Stimulated activated CD4-positive, alpha-beta T cell treated with anti-CD3 and anti-CD28 coated beads, TNF-alpha, amount 100 ng/mL, for 4 hours (primary cell): Measurements from ENCODE around the gene NUB1.

Experiments used
- DNase-seq, 3 experiments: peaks; one replicate each; pipeline ENCODE4 v3.0.0-alpha.2; 2020; ENCODE audit warnings: low read depth in 3 of 3

Gene NUB1

GRCh38 chr7:151345576-151346469 lies 4.2 kb downstream of the NUB1 start:
- DNase-seq, result no peak

- no peak for DNase-seq
Observed at GRCh38 chr7:151346470-151346769, 4.8 kb downstream of the NUB1 start.

DNA sequence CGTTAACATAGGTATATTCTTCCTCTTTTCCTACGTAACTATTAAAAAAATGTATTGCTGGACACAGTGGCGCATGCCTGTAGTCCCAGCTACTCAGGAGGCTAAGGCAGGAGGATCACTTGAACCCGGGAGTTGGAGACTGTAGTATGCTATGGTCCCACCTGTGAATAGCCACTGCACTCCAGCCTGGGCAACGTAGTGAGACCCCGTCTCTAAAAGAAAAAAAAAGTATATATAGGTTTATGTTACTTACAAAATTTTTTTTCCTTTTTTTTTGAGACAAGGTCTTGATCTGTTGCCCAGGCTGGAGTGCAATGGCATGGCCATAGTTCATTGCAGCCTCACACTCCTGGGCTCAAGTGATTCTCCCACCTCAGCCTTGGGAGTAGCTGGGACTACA lies 5.6 kb downstream of the NUB1 start:
- DNase-seq, result no peak

GRCh38 chr7:151348970-151349369 lies 7.4 kb downstream of the NUB1 start:
- no peak for DNase-seq

DNA sequence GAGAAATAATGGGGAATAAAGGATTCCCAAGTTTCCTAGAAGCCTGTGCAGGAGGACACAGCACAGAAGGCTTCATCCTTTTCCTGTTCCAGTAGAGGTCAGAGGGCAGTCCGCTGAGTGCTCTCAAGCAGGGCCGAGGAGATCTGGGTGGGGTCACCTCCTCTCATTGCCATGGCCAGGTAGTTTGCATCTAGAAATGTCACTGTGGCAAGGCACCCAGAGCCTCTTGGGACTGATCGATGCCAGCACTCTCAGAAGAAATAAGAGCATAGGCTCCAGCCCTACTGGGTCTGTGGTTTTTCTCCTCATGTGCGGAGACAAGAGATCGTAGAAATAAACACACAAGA lies 7.9 kb downstream of the NUB1 start:
- no peak for DNase-seq

DNA sequence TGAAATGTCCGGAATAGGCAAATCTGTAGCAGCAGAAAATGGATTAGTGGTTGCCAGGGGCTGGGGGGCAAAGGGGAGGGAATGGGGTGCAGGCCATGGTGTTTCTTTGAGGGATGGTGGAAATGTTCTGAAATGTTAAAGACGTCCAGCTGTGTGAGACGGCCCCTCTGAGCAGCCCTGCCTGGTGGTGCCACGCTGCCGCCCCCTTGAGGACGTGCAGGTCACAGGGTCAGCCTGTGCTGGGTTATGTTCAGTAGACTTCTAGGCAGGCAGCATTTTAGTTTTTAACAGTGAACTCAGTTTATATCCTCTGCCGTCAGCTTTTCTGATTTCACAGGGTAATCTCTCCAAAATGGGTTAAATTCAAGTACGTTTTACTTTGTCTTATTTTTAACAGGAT lies 9.4 kb downstream of the NUB1 start:
- peak in 1 of 3 experiments; percentile 15 for DNase-seq

DNA sequence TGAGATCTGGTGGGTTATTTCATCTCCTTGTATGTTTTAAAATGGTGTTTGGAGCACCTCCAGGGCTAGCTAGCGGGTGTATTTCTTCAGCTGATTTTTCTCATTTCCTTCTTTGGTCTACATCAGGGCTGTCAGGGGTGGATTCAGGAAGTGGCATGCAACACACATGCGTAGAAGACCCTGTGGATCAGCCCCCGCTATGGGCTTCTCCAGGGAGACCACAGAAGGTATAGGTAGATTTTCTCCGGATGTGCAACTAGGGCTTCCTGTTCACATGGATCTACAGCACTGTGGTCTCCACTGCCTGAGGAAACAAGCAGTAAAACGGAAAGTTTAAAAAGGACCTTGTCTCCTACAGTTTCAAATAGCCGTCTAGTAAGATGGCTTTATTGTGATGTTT lies 10.4 kb downstream of the NUB1 start:
- DNase-seq, result peak in 2 of 3 experiments; percentile 11 to 28

DNA sequence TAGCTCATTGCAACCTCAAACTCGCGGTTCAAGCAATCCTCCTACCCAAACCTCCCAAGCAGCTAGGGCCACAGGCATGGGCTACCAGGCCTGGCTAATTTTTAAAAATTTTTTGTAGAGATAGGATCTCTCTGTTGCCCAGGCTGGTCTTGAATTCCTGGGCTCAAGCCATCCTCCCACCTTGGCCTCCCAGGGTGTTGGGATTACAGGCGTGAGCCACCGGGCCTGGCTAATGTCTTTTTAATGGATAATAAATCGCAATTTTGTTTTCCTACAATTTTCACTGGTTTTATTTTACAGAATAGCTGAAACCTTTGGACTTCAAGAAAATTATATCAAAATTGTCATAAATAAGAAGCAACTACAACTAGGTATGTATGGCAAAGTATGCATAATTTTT lies 10.9 kb downstream of the NUB1 start:
- DNase-seq, result no peak

DNA sequence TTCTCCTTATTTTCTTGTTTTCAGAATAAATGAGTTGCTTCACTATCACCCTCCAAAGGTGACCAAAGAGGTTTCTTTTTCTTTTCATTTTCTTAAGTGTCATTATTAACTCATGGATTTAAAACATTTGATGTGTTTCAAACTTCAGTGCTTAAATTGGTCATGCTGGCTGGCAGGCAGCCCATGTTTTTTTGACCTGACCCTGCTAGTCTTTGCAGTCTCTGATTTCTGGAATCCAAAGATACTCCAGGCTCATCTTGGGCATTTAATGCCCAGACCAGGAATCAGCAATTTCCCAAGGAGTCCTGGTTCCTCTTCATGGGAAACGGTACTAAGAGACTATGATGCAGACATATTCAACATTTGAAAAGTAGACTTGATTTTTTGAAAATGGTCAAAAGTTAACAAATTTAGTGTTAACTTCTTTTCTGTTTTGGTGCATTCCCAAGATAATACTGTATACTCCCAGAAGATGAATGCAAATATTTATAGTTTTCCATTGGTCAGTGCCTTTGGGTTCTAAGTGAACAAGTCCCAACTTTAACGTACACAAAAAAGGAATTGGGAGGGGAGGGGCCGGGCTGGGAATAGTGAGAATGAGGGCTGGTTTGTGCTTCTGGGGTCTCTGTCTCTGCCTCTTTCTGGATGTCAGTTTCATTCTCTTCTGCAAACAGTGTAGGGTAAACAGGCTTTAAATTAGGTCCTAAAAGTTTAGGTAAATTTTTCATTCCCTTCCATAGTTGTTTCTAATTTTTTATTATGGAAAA lies 19.8 kb downstream of the NUB1 start:
- DNase-seq, result no peak

DNA sequence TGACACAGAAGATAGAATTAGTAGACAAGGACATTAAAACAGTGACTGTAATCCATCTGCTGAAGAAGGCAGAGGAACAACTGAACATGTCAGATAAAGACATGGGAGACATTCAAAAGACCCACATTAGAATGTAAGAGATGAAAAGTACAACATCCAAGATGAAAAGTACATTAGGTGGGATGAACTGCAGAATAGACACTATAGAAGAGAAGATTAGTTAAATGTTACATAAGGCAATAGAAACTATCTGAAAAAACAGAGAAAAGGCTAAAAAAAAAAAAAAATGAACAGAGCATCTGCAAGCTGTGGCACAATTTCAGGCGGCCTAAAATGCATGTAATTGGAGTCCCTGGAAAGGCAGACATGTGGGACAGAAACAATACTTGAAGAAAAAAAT lies 21.6 kb downstream of the NUB1 start:
- DNase-seq, result no peak

DNA sequence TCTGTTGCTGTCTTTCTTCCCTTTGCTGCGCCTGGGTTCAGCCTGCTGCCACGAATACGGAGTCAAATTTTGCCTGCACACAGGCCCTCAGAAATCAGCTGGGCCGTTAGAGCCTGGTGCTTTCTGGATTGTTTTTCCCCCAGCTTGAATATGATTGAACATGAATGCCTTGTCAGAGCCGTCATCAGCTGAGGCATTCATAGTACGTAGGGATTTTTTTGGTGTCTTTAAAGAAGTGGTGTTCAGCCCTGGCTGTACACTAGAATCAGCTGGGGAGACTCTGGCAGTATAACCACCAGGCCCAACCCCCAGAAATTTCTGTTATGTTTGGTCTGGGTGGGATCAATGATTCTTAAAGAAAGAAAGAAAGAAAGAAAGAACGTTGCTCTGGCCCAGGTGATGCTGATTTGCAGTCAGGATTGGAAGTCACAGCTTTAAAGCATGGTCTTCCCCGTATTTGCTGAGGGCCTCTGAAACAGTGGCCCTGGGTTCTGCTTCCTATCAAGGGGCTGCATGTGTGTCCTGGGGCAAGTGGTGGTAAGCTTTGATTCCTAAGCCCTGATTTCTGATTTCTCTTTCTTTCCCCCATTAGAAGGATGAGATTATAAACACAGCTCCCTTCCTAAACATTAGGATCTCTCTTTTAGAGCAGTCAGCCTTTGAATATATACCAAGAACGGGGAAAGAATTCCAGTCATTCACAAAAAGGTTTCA lies 24.7 kb downstream of the NUB1 start:
- no peak for DNase-seq

GRCh38 chr7:151366880-151367222 lies 25.2 kb downstream of the NUB1 start:
- DNase-seq, result no peak

DNA sequence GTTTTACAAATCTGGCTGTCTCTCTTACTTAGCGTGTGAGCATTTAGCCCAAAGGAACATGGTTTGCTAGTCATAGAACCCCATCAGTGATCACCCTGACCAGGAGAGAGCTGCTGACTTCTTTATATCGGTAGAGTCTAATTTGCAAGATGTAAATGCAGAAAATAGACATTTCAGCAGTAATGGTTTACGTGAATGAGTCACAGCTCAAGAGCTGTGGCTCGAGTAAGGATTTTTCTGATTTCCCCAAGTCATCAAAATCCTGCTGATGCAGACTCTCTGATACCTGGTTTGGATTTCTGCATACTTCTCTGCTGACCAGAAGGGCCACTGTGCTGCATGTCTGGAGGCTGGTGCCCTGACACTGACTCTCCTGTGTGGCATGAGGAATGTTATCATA lies 25.7 kb downstream of the NUB1 start:
- DNase-seq, result no peak

DNA sequence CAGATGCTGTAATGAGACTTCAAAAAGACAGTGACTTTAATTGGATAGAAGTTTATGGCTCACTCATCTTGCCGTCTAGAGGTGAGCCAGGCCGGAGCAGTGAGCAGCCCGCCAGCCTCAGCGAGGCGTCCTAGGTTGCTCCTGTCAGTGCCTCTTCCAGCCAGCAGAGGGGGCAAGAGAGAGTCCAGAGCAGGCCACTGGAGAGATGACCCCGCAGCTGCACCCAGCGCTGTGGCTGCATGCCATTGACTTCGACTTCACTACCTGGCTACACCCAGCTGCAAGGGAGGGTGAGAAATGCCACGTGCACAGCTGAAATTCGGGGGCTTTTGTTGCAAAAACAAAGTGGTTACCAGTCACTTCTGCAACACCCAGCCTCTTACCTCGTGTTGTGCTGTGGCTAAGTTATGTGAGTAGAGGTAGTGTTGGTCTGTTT lies 26.5 kb downstream of the NUB1 start:
- peak; percentile 55 to 58 (median 56) for DNase-seq

DNA sequence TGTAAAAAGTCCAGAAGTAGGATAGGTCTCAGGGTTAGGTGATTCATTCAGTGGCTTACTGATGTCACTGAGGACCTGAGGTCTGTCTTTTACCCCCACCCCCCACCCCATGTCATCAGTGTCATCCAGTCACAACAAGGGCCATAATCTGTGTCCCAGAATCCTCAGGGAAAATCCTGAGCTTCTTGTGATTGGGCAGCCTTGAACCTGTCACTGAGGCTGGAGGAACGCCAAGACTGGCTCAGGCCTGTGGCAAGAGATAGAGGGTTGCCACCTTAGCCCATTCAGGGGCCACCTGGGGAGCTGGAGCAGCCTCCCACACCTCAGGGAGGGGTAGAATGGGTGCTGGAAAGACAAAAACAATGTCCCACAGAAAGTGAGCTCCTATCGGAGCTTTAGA lies 29.7 kb downstream of the NUB1 start:
- DNase-seq, result no peak

DNA sequence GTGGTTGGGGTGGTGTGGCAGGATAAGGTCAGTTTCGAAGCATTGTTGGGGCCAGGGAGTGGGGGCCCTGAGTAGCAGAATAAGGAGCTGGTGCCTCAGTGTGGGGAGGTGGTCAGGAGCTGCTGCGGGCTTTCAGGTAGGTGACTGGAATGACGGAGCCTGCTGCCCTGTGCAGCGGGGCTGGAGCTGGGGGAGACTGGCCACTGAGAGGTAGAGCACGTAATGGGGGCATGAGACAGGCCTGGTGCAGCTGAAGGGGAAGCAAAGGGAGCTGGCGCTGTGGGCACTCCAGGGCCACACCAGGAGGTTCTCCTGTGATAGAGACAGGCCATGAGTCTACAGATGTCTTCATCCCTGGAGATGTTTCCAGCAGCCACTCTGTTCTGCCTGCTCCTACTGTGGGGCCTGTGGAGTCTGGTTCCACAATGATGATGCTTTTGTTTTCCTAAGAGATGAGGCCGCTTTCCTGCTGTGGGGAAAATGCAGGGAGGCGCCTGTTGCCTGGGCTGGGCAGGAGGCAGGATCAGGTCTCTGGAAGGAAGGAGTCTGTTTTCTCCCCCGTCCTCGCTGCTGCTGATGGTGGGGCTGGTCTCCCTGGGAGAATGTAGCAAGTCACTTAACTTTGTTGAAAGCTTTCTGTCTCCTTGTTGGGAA lies 31.1 kb downstream of the NUB1 start:
- no peak for DNase-seq

DNA sequence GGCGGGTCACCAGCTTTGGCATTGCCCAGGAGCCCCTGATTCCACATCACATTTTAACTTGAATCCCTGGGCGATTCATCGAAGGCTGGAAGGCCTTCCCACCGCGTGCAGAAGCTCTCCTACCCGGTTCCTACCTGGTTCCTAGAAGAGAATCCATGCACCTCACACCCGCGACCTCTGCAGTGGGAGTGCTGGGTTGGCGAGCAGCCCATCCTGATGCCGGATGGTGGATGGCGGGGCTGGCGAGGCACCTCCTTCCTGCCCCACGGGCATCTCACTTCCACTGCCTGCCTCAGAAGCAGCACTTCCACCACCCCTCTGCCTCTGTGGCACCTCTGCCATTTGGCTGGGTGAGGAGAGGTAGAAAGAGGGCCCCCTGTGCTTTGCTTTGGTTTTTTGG lies 32.0 kb downstream of the NUB1 start:
- DNase-seq, result no peak

DNA sequence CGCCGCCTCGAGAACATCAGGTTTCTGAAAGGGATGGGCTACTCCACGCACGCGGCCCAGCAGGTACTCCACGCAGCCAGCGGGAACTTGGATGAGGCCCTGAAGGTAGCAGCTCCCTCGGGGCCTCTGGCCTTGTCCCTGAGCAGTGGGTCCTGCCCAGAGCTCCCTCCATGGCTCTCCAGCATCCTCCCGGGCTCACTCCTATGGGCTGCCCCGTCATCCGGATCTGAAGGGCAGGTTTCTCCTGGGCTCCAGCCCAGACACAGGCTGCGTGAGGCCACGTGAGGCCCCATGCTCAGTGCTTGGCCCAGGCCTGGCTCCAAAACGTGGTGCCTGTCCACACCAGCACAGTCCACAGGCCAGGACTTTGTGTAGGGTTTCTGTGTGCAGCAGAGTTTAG lies 32.5 kb downstream of the NUB1 start:
- no peak for DNase-seq

DNA sequence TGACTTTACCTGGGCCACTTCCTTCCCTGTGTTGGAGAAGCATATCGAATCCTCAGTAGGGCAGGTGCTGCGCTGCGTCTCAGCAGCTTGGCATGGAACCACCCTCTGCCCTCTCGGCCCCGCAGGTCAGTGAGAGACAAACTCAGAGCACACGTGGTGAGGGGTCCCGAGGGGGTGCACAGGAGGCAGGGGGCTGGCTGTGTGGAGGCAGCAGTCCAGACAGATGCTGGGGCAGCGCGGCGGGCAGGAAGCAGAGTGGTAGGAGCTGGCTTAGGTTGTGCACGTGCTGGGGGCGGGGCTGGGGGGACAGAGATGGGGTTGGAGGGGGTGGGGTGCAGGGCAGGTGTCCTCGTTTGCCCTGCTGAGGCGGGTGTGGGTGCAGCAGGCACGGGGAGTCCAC lies 33.1 kb downstream of the NUB1 start:
- DNase-seq, result no peak

DNA sequence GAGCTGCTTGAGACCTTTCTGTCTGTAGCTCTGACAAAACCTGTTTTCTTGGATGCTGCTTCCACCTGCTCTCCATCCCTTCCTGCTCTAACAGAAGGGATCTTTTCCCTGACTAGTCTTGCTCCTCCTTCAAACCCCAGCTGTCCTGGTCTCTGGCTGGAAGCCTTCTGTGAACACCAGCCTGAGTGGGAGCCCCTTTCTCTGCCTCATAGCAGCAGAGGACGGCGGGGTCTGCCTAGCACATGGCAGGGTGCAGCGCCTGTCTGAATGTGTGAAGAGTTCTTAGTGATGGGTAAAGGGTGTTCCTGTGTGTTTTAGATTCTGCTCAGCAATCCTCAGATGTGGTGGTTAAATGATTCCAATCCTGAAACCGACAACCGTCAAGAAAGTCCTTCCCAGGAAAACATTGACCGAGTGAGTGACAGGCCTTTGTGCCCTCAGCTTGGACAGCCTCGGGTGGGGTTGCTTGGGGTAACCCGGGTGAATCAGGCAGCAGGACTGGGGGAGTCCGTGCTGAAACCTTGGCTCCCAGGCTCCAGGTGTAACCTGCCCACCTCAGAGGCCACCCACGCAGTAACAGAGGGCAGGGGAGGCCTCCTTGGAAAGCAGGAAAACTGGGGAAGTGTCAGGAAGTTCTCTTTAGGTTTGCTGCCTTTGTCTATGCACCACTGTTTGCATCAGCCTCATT lies 34.1 kb downstream of the NUB1 start:
- no peak for DNase-seq

DNA sequence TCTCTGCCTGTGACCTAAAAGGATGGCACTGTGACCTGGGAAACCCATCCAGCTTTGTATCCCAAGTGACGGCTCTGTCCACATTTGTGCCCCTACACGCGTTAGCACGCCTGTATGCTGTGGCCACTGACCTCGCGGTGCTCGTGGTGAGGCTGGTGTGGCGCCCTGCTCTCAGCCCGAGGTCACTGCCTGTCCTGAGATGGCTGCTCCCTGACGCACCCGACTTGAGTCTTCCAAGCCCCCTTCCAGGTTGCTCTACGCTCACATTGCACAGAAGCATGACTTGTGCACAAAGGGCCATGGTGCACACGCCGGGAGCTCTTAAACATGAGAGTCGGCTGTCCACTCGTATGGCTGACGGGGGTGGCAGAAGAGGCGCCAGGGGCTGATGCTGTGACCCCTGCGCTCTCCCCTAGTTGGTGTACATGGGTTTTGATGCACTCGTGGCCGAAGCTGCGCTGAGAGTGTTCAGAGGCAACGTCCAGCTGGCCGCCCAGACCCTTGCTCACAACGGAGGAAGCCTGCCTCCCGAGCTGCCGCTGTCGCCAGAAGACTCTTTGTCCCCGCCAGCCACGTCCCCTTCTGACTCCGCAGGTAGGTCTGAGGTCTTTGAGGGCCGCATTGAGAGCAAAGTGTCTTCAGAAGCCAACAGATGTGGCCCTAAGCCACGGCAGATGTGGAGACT lies 34.7 kb downstream of the NUB1 start:
- no peak for DNase-seq
